PC-3 (cell line): ENCODE measurements around the gene MAP1LC3B. TPM values are rescaled to one million over a fixed set of nuclear protein-coding genes. Genes with fewer than 3 reads are reported as not detected.

Source experiments
- ATAC-seq: fragments of 200-7000 bp; cut with Tn5 transposase; 2 replicates; pipeline ENCODE4 v1.9.1; 2020; ENCODE audit warnings: mild to moderate bottlenecking, moderate library complexity
- BruUV-seq: library from RNA; stranded (reverse); fragments of 400-500 nt; replicated peaks from 2 replicates; lab custom pipeline; 2021; lab: Mats Ljungman, UMichigan
- CTCF ChIA-PET: fragments of 300-600 bp; sonication (Branson Sonifier 250); formaldehyde crosslinking; loops from one replicate; lab custom pipeline; 2022; ENCODE audit warnings: antibody characterized with exemption; lab: Charles Lee
- POLR2A ChIA-PET: fragments of 300-600 bp; sonication (Branson Sonifier 250); formaldehyde crosslinking; loops from one replicate; lab custom pipeline; 2022; ENCODE audit warnings: antibody characterized with exemption; ENCODE audit not compliant: unreplicated experiment; lab: Charles Lee
- DNase-seq: peaks from one replicate; pipeline ENCODE4 v3.0.0-alpha.2; 2015
- H2AFZ ChIP-seq: fragments of 300-600 bp; sonication (generic); 2 replicates; pipeline ENCODE4 v1.6.0; 2016; ENCODE audit warnings: antibody characterized with exemption, low read length
- H3F3A ChIP-seq: fragments of 300-600 bp; sonication (generic); one replicate; pipeline ENCODE4 v1.6.0; 2017; ENCODE audit warnings: antibody characterized with exemption, low read length, control low read depth, mild to moderate bottlenecking; ENCODE audit not compliant: unreplicated experiment
- H3K27ac ChIP-seq: fragments of 300-600 bp; sonication (generic); 2 replicates; pipeline ENCODE4 v1.5.1; 2016; ENCODE audit warnings: mild to moderate bottlenecking, low read length
- H3K27me3 ChIP-seq: fragments of 300-600 bp; sonication (generic); 2 replicates; pipeline ENCODE4 v1.6.1; 2016; ENCODE audit warnings: low read length, mixed read lengths
- H3K36me3 ChIP-seq: fragments of 300-600 bp; sonication (generic); 2 replicates; pipeline ENCODE4 v1.6.1; 2016; ENCODE audit warnings: low read depth, mixed run types, low read length, mixed read lengths
- H3K4me1 ChIP-seq: fragments of 300-600 bp; sonication (generic); 2 replicates; pipeline ENCODE4 v1.5.1; 2016; ENCODE audit warnings: low read length; ENCODE audit not compliant: insufficient read depth
- H3K4me2 ChIP-seq: fragments of 300-600 bp; sonication (generic); 2 replicates; pipeline ENCODE4 v1.6.0; 2016; ENCODE audit warnings: low read length
- H3K4me3 ChIP-seq: fragments of 300-600 bp; sonication (generic); 2 replicates; pipeline ENCODE4 v1.5.1; 2016; ENCODE audit warnings: mild to moderate bottlenecking, low read length, mixed read lengths
- H3K79me2 ChIP-seq: fragments of 300-600 bp; sonication (generic); 2 replicates; pipeline ENCODE4 v1.6.1; 2017; ENCODE audit warnings: low read length, mixed read lengths
- H3K9ac ChIP-seq: fragments of 300-600 bp; sonication (generic); 2 replicates; pipeline ENCODE4 v1.6.0; 2016; ENCODE audit warnings: mild to moderate bottlenecking, low read length
- H3K9me2 ChIP-seq: fragments of 300-600 bp; sonication (generic); replicated peaks from 2 replicates; pipeline ENCODE4 v1.6.1; 2016; ENCODE audit warnings: mixed run types, low read length, mixed read lengths
- H3K9me3 ChIP-seq: fragments of 300-600 bp; sonication (generic); 2 replicates; pipeline ENCODE4 v1.6.1; 2016; ENCODE audit warnings: low read length, mixed read lengths
- H4K20me1 ChIP-seq: fragments of 300-600 bp; sonication (generic); 2 replicates; pipeline ENCODE4 v1.6.1; 2016; ENCODE audit warnings: low read length, mixed read lengths
- CTCF ChIP-seq: fragments of 300-600 bp; sonication (generic); conservative IDR thresholded peaks from 2 replicates; pipeline ENCODE4 v1.5.1; 2017; ENCODE audit warnings: antibody characterized with exemption, low read depth, mild to moderate bottlenecking, low read length
- EZH2 ChIP-seq: fragments of 300-600 bp; sonication (generic); IDR thresholded peaks from one replicate; pipeline ENCODE4 v1.6.1; 2017; ENCODE audit warnings: antibody characterized with exemption, mild to moderate bottlenecking, low read length; ENCODE audit not compliant: unreplicated experiment
- EZH2phosphoT487 ChIP-seq: fragments of 300-600 bp; sonication (generic); IDR thresholded peaks from 2 replicates; pipeline ENCODE4 v1.6.1; 2018; ENCODE audit warnings: mild to moderate bottlenecking, antibody characterized with exemption, low read length, borderline replicate concordance
- intact Hi-C: fragments of 100-400 bp; cut with micrococcal nuclease; formaldehyde crosslinking; loops from 2 replicates; pipeline ENCODE4 v1.9.0; 2023
- total RNA-seq: library from RNA; depleted of rRNA; stranded (reverse); fragments of >200 nt; gene quantifications from 2 replicates; pipeline ENCODE4 v1.2.3, GENCODE V29; 2014

MAP1LC3B gene
- total RNA-seq, 1 experiment from 2014 or later: 11.9 TPM

- ChIA-PET CTCF (no interaction called here), POLR2A (no interaction called here)
- Histone ChIP-seq H3F3A (no peaks in the 10 kb centered on the region), H4K20me1 (no peaks in the 10 kb centered on the region), H2AFZ (no peak overlapping the region), H3K36me3 (no peaks in the 10 kb centered on the region), H3K9me3 (no peaks in the 10 kb centered on the region), H3K79me2 (no peaks in the 10 kb centered on the region), H3K27me3 (no peaks in the 10 kb centered on the region), H3K27ac (no peak overlapping the region), H3K4me1 (no peaks in the 10 kb centered on the region), H3K9me2 (no peaks in the 10 kb centered on the region), H3K4me2 (no peak overlapping the region), H3K9ac (no peak overlapping the region), H3K4me3 (no peak overlapping the region)
- no peak for DNase-seq
- no TSS peak for BruUV-seq
- intact Hi-C loops: no loop called here
- ATAC-seq: no peak
- TF ChIP-seq EZH2phosphoT487 (no peak), EZH2 (no peak), CTCF (no peak)
These were observed 38.5 kb upstream of the MAP1LC3B start for GRCh38 chr16:87353613-87354012.

GRCh38 chr16:87356491-87356853, 35.7 kb upstream of the MAP1LC3B start:
- H3K36me3 ChIP-seq: no peaks in the 10 kb centered on the region; the same call in 1 of the 2 replicates
- no peaks in the 10 kb centered on the region for H3K9me2 ChIP-seq
- no peaks in the 10 kb centered on the region for H4K20me1 ChIP-seq
- BruUV-seq: no TSS peak
- no peaks in the 10 kb centered on the region for H3K79me2 ChIP-seq
- no peak overlapping the region for H2AFZ ChIP-seq
- intact Hi-C loops: no loop called here
- no peaks in the 10 kb centered on the region for H3K4me1 ChIP-seq
- CTCF ChIA-PET: no interaction called here
- no peak overlapping the region for H3K9ac ChIP-seq
- no peaks in the 10 kb centered on the region for H3K27me3 ChIP-seq
- no peaks in the 10 kb centered on the region for H3K9me3 ChIP-seq
- ATAC-seq: no peak
- H3K27ac ChIP-seq: no peak overlapping the region
- DNase-seq: no peak
- no peak overlapping the region for H3K4me2 ChIP-seq
- no peak overlapping the region for H3K4me3 ChIP-seq
- no peaks in the 10 kb centered on the region for H3F3A ChIP-seq
- TF ChIP-seq EZH2phosphoT487 (no peak), EZH2 (no peak), CTCF (no peak)
- POLR2A ChIA-PET: interaction anchor here (0.6 kb wide), 1 partner anchor 39 kb away, joined by 5 read pairs; the partner anchor contains the start of gene C16orf95

GRCh38 chr16:87358250-87358649, 33.9 kb upstream of the MAP1LC3B start:
- intact Hi-C loops: no loop called here
- Histone ChIP-seq H3F3A (no peaks in the 10 kb centered on the region), H3K4me1 (no peaks in the 10 kb centered on the region), H3K9ac (no peak overlapping the region), H3K27ac (no peak overlapping the region), H3K27me3 (no peaks in the 10 kb centered on the region), H3K36me3 (no peaks in the 10 kb centered on the region; the same call in 1 of the 2 replicates), H3K79me2 (no peaks in the 10 kb centered on the region), H2AFZ (no peak overlapping the region), H3K4me2 (no peak overlapping the region), H3K9me2 (no peaks in the 10 kb centered on the region), H3K4me3 (no peak overlapping the region), H3K9me3 (no peaks in the 10 kb centered on the region), H4K20me1 (no peaks in the 10 kb centered on the region)
- DNase-seq (no peak), ATAC-seq (no peak)
- TF ChIP-seq EZH2: no peak
- no peak for TF ChIP-seq CTCF
- TF ChIP-seq EZH2phosphoT487: no peak
- BruUV-seq: no TSS peak
- CTCF ChIA-PET: no interaction called here
- POLR2A ChIA-PET: no interaction called here
